GM18508 (cell line): ENCODE results near the gene PGP.

Source experiments
- ATAC-seq: cut with Tn5 transposase; IDR thresholded peaks from one replicate; pipeline ENCODE4 v1.9.1; 2021; ENCODE audit warnings: moderate number of reproducible peaks; ENCODE audit not compliant: insufficient read depth, unreplicated experiment

PGP gene

DNA sequence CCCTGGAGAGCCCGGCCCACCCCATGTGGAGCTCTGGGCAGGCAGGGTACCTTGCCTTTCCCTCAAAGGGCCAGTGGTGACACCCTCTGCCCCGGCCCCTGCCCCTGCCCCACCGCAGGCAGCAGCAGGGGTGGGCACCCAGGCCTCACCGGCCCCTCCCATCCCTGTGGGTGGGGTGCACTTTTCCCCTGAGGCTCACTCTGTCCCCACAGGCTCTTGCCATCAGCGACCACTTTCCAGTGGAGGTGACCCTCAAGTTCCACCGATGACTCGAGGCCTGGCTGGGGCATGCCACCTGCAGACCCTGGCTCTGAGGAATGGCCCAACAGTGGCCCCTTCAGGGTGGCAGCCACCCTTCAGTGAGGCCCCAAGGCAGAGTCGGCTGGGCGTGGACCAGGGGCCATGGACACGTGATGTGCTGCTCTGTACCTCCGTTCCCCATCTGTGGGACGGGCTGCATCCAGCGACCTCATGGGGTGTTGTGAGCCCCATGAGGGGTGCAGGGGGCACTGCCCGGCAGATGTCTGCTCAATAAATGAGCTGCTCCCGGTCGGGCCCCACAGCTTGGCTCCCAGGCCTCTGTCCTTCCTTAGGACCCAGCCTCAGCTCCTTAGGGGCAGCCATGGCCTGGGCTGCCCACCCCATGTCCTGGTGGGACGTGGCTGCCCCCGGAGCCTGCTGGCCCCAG lies 23.7 kb upstream of the PGP start:
- no peak for ATAC-seq

DNA sequence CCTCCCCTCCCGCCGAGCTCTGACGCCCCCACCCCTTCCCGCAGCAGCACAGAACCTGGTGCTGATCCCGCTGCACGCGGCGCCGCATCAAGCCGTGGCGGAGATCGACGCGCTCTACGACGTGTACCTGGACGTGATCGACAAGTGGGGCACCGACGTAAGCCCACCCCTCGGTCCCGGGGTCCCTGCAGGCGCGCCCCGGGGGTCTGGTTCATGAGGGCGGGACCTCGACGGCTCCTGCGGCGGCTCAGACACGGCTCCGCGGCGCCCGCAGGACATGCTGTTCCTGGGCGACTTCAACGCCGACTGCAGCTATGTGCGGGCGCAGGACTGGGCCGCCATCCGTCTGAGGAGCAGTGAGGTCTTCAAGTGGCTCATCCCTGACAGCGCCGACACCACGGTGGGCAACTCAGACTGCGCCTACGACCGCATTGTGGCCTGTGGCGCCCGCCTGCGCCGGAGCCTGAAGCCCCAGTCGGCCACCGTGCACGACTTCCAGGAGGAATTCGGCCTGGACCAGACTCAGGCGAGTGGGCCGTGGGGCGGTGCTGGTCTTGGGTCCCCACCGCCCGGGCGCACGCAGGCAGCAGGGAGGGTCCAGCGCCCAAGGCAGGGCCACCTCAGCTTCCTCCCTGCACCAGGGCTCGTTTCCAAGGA lies 23.0 kb upstream of the PGP start:
- no peak for ATAC-seq

DNA sequence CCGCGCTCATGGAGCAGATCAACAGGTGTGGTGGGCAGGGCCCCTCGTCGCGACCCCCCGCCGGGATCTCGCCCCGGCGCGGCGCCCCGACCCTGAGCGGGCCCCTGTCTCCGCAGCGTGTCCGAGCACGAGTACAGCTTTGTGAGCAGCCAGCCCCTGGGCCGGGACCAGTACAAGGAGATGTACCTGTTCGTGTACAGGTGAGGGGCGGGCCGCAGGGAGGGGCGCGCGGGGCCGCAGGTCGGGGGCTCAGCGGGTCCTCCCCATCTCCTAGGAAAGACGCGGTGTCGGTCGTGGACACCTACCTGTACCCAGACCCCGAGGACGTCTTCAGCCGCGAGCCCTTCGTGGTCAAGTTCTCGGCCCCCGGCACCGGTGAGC lies 22.5 kb upstream of the PGP start:
- ATAC-seq: no peak

GRCh38 chr16:2236337-2237101 lies 21.9 kb upstream of the PGP start, which contains the start of gene DNASE1L2:
Gene DNASE1L2, plus strand, starts transcription at chr16:2236444. Its CDS starts 373 bp downstream, at chr16:2236817.
- ATAC-seq: no peak

DNA sequence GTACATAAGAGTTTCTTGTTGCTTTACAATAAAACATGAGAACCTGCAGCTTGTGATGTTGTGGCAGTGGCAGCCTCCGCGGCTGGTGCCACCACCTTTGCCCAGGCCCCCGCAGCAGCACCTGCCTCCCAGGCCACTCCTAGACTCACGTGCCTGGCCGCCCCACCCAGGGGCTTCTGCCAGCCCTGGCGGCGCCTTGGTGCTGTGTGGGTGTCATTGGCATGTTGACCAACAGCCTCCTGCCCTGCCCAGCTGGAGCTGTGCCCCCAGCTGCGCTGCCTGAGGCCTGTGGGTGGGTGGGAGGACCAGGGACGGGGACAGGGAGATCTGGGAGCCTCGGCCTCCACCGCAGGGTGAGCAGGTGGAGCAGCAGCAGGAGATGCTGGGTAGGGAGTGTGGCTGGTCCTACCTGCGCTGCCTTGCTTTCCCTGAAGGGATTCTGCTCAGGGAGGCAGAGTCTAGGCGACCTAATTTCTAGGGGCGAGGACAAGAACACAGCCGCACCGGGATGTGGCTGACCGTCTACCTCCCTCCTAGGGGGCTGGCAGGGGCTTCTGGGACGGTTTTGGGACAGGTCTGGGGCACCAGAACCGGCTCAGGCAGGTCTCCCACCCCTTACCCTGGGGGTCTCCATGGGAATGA lies 21.2 kb upstream of the PGP start:
- ATAC-seq: no peak

DNA sequence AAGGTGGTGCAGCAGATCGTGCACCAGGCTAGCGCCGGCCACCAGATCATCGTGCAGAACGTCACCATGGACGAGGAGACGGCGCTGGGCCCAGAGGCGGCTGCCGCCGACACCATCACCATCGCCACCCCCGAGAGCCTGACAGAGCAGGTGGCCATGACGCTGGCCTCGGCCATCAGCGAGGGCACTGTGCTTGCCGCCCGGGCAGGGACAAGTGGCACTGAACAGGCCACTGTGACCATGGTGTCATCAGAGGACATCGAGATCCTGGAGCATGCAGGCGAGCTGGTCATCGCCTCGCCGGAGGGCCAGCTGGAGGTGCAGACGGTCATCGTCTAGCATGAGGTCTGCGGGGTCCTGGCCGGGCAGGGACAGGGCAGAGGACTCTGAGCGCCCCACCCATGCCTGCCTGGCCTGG lies 20.6 kb upstream of the PGP start:
- no peak for ATAC-seq

- ATAC-seq: no peak
These were observed 20.2 kb upstream of the PGP start for GRCh38 chr16:2234813-2235170.

- no peak for ATAC-seq
These were observed 19.5 kb upstream of the PGP start for GRCh38 chr16:2233872-2234812.

GRCh38 chr16:2233046-2233775 lies 18.6 kb upstream of the PGP start:
- ATAC-seq: no peak

GRCh38 chr16:2232094-2232990 lies 17.7 kb upstream of the PGP start:
- no peak for ATAC-seq

DNA sequence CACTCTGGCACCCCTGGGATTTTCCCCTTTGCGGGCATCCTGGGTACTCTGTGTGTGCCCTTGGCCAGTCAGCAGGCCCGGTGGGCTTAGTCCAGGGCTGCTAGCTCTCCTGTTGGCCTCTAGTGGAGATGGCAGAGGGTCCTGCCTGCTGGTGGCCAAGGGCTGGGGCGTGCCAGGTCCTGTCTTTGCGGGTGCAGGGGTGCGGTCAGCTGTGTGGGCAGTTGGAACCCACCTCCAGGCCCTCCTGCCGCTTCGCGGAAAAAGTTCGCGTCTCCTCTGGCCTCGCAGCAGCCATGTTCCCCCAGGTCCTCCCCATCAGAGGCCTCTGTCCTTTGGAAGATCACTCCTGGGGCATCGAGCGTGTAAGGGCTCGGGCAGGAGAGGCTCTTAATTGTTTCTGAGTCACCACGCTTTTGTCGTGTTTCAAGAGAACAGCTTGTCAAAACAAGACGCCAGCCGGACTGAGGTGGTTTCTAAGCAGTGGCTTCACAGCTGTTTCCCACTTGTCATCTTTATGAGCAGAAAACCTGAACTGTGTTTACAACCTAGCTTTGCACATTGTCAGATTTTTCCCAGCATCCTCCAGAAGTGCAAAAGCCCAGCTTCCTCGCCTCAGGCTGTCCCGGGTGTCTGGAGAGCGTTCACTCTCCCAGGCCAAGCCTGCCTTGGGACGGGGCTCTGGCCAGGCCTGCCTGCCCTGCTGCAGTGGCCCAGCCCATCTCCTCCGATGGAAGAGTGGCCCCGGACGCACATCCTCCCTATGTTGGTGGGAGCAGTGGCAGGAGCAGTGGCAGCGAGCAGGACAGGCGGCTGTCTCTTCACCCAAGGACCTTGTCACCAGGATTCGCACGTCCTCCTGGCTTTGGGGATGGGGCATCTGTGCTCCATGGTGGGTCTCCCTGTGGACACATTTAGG lies 16.6 kb upstream of the PGP start:
- no peak for ATAC-seq

GRCh38 chr16:2230376-2230775 lies 15.7 kb upstream of the PGP start:
- no peak for ATAC-seq

DNA sequence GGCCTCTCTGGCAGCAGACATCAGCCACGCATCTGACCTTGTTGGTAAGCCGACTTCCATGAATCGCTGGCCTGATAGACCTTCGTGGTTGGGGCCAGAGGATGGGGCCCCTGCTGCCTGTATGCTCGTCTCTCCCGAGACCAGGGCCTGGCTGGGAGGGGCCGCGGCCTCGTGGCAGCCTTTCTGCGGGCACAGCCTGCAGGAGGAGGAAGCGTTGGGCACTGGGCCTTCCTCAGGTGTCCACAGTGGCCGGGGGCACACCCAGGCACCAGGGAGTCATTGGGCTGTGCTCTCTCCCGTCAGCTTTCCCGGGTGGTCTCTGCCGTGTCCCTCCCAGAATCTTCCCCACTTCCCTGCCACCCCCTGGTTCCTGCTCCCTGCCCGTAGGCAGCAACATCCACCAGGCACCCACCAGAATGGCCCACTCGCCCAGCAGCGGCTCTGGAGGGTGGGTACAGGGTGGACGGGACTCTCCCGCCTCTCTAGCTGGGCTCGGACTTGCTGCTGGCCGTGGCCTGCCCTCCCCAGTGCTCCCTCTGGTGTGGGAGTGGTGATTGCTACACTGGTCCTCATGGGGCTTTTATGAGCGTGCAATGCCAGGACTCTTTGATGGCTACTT lies 15.1 kb upstream of the PGP start:
- ATAC-seq: no peak

DNA sequence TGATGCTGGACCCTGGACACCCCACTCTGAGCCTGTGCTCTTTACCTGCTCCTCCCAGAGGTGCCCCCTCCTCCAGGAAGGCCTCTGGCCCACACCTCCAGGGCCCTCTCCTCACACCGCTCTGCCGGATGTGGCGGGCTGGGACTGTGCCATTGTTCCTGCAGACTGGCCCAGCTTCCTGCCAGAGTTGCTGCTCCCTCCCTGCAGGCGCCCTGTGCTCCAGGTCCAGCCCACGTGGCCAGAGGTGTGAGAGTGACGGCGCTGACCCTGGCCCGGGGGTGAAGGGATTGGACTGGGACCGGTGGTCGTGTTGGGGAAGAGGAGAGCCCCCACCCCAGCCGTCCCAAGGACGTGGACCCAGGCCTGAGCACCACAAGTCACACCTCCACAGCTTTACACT lies 14.5 kb upstream of the PGP start:
- no peak for ATAC-seq

DNA sequence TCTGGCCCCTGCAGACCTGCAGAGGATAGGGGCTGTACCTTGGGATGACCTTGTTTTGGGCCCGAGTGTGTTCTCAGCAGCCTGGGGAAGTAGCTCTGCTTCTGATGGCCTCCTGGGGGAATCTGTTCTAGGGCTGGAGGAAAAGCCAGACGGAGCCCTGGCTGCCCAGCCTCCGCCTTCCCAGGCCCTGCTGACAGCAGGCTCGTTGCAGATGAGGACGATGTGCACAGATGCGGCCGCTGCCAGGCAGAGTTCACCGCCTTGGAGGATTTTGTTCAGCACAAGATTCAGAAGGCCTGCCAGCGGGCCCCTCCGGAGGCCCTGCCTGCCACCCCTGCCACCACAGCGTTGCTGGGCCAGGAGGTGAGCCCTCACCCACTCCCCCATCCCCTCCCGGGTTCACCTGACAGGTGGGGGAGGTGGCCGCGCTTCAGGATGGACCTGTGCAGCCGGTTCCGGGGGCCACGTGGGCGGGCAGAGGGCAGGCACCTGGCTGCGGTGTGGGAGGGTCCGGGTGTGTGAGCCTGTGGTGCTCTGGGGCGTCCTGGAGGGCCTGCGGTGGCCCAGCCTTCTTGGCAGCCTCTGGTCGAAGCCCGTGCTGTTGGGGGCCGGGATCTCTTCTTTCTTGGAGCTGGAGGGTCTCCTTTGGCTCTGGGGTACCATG lies 13.7 kb upstream of the PGP start:
- ATAC-seq: no peak

DNA sequence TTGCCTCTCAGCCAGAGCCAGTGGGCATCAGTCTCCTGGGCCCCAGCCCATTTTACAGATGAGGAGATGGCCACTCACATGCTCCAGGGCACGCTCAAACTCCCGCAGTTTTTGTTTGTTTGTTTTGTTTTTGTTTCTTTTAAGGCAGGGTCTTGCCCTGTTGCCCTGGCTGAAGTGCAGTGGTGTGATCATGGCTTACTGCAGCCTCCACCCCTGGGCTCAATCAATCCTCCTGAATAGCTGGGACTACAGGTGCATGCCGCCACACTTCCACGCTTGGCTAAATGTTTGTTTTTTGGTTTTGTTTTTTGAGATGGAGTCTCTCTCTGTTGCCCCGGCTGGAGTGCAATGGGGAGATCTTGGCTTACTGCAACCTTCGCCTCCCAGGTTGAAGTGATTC lies 12.3 kb upstream of the PGP start:
- no peak for ATAC-seq
